NCI-H524 treated with DMSO at 0.1 percent for 48 hours (cell line): ENCODE measurements around the gene MAPK8IP3.
"Not testable (repeated sequence)": the region's sequence is repeated elsewhere in the genome, so short reads cannot be mapped to it uniquely, and the experiment has no call there.

Source experiments
- DNase-seq: peaks from one replicate; lab custom pipeline; 2025; lab: John Stamatoyannopoulos, UW

The MAPK8IP3 gene

DNA sequence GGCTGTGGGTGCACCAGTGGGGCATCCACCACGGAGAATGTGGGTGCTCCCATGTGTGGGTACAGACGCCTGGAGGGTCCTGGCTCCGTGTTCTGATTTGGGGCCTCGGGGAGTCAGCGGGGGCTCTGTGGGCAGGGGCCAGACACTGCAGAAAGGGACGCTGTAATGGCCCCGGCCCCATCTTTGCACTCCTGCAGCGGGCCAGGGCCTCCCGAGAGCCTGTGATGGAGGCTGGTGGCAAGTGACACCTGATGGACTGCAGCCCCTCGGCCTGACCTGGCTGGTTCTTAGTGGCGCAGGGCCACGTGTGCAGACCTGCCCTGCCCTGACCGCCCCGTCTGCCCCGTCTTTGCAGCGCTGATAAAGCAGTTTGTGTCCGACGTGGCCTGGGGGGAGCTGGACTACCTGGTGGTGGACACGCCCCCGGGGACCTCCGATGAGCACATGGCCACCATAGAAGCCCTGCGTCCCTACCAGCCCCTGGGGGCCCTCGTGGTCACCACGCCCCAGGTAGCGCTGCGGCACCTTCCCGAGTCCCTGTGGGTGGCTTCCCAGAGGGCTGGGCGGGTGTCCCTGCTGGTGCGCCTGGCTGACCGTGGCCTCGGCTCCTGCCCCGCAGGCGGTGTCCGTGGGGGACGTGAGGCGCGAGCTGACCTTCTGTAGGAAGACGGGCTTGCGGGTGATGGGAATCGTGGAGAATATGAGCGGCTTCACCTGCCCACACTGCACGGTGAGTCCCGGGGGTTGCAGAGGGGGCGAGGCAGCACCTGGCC lies 81.5 kb downstream of the MAPK8IP3 start:
- DNase-seq: no peak

- DNase-seq: no peak
Observed at GRCh38 chr16:1788095-1788707, 82.2 kb downstream of the MAPK8IP3 start.

GRCh38 chr16:1788708-1789100 lies 82.7 kb downstream of the MAPK8IP3 start:
- no peak for DNase-seq

GRCh38 chr16:1789643-1790045 lies 83.6 kb downstream of the MAPK8IP3 start:
- no peak for DNase-seq

GRCh38 chr16:1790261-1790610 lies 84.2 kb downstream of the MAPK8IP3 start:
- DNase-seq: no peak

GRCh38 chr16:1790611-1791255 lies 84.7 kb downstream of the MAPK8IP3 start:
- DNase-seq: no peak

- DNase-seq: no peak
Observed at GRCh38 chr16:1791256-1791942, 85.4 kb downstream of the MAPK8IP3 start.

GRCh38 chr16:1791943-1792812 lies 86.2 kb downstream of the MAPK8IP3 start:
- DNase-seq: no peak

DNA sequence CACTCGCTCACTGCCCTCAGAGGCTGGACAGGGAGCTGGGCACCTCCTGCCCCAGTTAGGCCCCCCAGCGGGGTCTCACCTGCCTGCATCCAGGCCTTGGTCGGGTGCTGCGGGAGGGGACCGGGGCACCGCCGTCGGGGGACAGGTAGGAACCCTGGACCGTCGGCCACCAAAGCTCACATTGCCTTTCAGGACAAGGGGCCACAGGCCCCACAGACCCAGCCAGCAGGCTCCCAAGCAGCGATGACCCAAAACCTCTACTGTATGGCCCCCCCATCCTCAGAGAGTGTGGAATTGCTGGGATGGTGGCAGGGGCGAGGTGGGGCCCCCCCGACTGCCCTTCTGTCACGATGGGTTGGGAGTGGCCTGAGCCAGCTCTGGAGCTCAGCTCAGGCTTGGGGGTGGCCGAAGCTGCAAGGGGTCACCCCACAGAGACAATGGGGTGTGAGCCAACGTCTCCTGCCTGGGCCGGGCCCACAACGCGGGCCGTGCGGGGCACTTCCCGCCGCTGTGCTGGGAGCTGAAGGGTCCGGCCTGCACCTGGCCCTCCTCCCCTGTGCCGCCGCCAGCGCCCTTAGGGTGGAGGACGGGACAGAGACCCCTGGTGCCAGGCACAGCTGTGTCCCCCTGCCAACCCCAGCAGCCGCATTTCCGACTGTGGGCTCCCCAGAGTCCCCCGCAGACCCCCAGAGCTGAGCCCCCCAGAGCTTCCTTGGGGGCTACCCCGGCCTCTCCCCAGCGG lies 87.0 kb downstream of the MAPK8IP3 start:
- DNase-seq: no peak

DNA sequence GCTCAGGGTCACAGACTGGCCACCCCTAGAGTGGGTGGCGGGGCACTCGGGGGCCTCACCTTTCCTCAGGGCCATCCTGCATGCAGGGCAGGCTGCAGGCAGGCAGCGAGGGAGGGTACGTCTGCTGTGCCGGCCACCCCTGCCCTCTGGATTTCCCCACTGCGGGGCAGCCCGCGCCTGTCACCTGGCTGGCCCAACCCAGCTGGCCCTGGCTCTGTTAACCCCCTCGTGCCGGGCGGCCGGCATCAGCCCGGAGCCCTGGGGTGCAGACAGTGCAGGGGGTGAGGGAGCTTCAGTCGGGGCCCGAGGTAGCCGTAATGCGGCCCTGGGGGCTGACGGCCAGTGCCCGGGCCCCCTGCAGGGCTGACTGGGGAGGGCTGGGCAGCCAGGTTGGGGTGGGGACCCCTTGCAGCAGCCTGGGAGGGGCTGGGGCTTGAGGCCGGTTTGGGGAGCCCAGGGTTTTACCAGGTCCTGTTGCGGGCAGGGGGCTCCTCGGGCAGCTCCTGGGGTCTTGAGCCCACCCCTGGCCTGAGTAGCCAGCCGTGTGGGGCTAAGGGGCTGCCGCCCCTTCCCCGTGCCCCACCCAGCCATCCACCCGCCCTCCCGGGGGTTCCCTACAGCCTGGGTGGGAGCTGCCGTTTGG lies 87.7 kb downstream of the MAPK8IP3 start, which contains the start of gene IGFALS:
IGFALS (minus strand) TSS at position 128 of the 643 bp plus-strand sequence; CDS start at position 75, 53 bp downstream.
- DNase-seq: no peak

DNA sequence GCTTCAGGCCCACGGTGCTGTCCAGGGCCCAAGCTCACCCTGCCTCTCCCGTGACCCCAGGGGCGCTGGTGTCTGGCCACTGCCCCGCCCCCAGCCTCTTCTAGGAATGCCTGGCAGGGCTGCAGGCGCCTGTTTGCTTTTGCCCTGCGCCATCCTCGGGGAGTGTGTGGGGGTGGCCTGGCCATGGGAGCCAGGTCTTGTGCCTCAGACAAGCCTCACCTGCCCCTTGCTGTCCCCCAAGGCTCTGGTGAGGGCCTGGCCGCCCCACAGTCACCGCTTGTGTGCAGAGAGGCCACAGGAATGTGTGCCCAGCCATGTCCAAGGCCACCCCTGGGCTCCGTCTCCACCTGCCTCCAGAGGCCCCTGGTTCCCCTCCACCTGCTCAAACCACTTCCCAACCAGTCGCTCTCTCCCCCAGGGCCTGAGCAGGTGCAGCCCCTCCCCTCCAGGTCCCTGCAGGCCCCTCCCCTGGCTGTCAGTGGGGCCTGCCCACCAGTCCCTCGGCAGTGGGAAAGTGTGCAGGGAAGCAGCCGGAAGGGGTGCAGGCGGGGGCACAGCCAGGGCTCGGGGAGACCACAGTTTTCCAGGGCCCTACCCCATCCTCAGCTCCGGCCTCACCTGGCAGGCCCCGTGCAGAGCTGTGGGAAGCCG lies 88.4 kb downstream of the MAPK8IP3 start:
- DNase-seq: no peak

- DNase-seq: no peak
Observed at GRCh38 chr16:1794908-1795666, 89.1 kb downstream of the MAPK8IP3 start.

DNA sequence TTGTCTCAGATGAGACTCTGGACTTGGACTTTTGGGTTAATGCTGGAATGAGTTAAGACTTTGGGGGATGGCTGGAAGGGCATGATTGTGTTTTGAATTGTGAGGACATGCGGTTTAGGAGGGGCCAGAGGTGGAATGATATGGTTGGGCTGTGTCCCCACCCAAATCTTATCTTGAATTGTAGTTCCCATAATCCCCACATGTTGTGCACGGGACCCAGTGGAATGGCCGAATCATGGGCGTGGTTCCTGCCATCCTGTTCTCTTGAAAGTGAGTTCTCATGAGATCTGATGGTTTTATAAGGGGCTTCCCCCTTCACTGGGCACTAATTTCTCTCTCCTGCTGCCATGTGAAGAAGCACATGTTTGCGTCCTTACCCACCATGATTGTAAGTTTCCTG lies 93.3 kb downstream of the MAPK8IP3 start:
- not testable (repeated sequence) for DNase-seq

DNA sequence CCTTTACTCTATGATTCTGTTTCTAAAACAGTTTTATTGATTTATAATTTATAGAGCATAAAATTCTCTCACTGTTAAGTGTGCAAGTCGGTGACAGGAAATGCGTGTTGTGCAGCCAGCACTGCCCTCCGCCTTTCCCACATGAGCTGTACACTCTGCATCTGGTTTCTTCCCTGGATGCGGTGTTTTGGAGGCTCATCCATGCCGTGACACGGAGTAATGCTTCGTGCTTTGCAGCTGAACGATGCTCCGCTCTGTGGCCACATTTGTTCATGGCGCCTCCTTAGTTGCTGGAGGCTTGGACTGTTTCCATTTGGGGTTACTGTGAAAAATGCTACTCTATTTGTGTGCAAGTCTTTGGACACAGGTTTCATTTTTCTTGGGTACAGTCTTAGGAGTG lies 94.7 kb downstream of the MAPK8IP3 start:
- DNase-seq: no peak

DNA sequence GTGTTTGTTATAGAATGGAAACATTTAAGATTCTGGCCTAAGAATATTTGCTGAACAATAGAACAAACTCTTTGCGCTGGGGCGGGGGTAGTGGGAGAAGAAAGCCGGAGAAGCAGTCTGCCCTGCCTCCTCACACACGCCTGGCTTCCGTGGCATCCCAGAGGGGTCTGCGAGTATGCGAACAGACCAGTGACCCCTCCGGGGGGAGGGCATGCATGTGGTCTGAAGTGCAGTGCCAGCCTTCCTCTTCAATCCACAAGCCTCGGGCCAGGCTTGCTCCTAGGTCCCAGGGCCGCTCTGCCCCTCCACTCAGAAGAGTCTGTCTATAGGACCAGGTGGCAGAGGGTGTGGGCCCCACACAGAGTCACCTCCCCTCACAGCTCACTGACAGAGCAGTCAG lies 101.6 kb downstream of the MAPK8IP3 start:
- DNase-seq: no peak

GRCh38 chr16:1808691-1809090 lies 102.7 kb downstream of the MAPK8IP3 start:
- DNase-seq: no peak

DNA sequence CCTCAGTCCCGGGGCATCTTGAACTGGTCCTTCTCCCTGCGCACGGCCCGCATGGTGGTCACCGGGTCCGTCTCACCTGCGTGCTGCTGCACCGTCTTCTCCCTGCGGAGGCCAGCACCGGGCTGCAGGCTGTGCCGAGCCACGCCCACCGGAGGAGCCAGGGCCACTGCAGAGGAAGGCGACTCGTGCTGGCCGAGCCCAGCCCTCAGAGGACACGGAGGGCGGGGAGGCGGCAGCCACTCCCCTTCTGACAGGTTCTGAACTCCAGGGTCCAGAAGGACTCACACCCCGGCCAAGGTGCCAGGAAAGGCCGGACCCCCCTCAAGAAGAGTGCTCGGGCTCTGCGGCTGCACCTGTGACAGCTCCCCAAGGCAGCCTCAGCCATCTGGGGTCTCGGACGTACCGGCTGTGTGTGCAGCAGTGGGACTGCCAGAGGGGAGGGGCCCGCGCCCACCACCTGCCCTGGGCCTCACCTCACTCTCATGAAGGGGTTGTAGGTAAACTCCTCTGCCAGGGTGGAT lies 103.3 kb downstream of the MAPK8IP3 start:
- no peak for DNase-seq

- DNase-seq: no peak
Observed at GRCh38 chr16:1810106-1810505, 104.1 kb downstream of the MAPK8IP3 start.

DNA sequence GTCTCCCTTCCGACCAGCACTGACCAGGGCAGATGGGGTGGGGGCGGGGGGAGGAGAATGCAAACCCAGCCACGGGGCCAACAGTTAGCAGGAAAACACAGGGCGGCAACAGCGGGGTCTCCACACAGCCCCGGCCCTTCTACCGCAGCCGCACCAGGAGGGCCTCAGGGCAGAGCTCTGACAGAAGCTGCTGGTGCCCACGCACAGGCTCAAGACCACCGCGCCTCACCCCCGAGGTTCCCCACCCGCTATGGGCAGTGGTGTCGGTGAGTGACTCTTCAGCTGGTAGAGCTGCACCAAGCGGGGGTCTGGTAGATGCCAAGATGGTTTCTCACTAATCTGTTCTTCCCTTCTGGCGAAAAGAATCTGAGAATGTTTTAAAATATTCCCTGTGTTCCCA lies 104.5 kb downstream of the MAPK8IP3 start:
- no peak for DNase-seq
